SK-N-SH (cell line): ENCODE measurements around the gene GALK2. TPM values are rescaled to one million over a fixed set of nuclear protein-coding genes. Genes with fewer than 3 reads are reported as not detected.

Experiments
- CTCF ChIA-PET: fragments of 300-600, 350-600 bp; formaldehyde crosslinking; extraction: SDS; loops from one replicate; lab custom pipeline; 2021; lab: Yijun Ruan, JAX
- POLR2A ChIA-PET: fragments of 350-600 bp; sonication (Branson Sonifier 250); formaldehyde crosslinking; extraction: SDS; loops from one replicate; lab custom pipeline; 2020; ENCODE audit warnings: antibody characterized with exemption, inconsistent platforms; lab: Yijun Ruan, JAX
- DNase-seq: peaks from one replicate; pipeline ENCODE4 v3.0.0; 2012
- H2AFZ ChIP-seq: fragments of 200-600 bp; sonication (generic); 2 replicates; pipeline ENCODE4 v1.8.1; 2016; ENCODE audit warnings: antibody characterized with exemption, mild to moderate bottlenecking, low read depth
- H3F3A ChIP-seq: fragments of 200-600 bp; sonication (generic); replicated peaks from 2 replicates; pipeline ENCODE3; 2016; ENCODE audit warnings: antibody characterized with exemption, mild to moderate bottlenecking; ENCODE audit not compliant: insufficient read depth
- H3K27ac ChIP-seq, 2 experiments: fragments of 200-500 bp in 1 of 2; fragments of 200-600 bp in 1 of 2; sonication (Bioruptor generic) in 1 of 2; sonication (generic), shearing (Covaris generic) in 1 of 2; 2 replicates each; pipeline versions ENCODE4 v1.5.1 to v1.6.1; 2014 to 2016; ENCODE audit warnings: low read depth in 2 of 2, inconsistent platforms in 1 of 2, low read length in 1 of 2, mild to moderate bottlenecking in 1 of 2, mixed read lengths in 1 of 2
- H3K27me3 ChIP-seq: fragments of 200-600 bp; sonication (generic), shearing (Covaris generic); 2 replicates; pipeline ENCODE4 v1.6.1; 2016; ENCODE audit warnings: mixed run types; ENCODE audit not compliant: insufficient read depth
- H3K36me3 ChIP-seq, 2 experiments: fragments of 200-500 bp in 1 of 2; fragments of 200-600 bp in 1 of 2; sonication (Bioruptor generic) in 1 of 2; sonication (generic) in 1 of 2; replicated peaks in 1 of 2; 2 replicates each; pipeline versions ENCODE3 to v1.5.1; 2014 to 2016; ENCODE audit warnings: low read length in 1 of 2, mild to moderate bottlenecking in 1 of 2; ENCODE audit not compliant: insufficient read depth in 2 of 2, control insufficient read depth in 1 of 2
- H3K4me1 ChIP-seq, 2 experiments: fragments of 200-500 bp in 1 of 2; fragments of 200-600 bp in 1 of 2; sonication (Bioruptor generic) in 1 of 2; sonication (generic), shearing (Covaris generic) in 1 of 2; 2 replicates each; pipeline versions ENCODE4 v1.5.1 to v1.6.1; 2014 to 2016; ENCODE audit warnings: low read depth in 1 of 2, low read length in 1 of 2, mixed run types in 1 of 2; ENCODE audit not compliant: insufficient read depth in 2 of 2, control insufficient read depth in 1 of 2
- H3K4me2 ChIP-seq: fragments of 200-600 bp; sonication (generic), shearing (Covaris generic); 2 replicates; pipeline ENCODE4 v1.6.1; 2017; ENCODE audit warnings: mixed run types
- H3K4me3 ChIP-seq, 2 experiments: fragments of 200-500 bp in 1 of 2; fragments of 200-600 bp in 1 of 2; sonication (Bioruptor generic) in 1 of 2; sonication (generic), shearing (Covaris generic) in 1 of 2; 2 replicates each; pipeline versions ENCODE4 v1.5.1 to v1.8.1; 2014 to 2016; ENCODE audit warnings: low read depth in 2 of 2, inconsistent platforms in 1 of 2, low read length in 1 of 2, mild to moderate bottlenecking in 1 of 2, mixed read lengths in 1 of 2, moderate library complexity in 1 of 2
- H3K79me2 ChIP-seq: fragments of 200-600 bp; sonication (generic); 2 replicates; pipeline ENCODE4 v1.8.1; 2017; ENCODE audit warnings: mild to moderate bottlenecking; ENCODE audit not compliant: insufficient read depth
- H3K9ac ChIP-seq: fragments of 200-600 bp; sonication (generic); 2 replicates; pipeline ENCODE4 v1.6.1; 2017; ENCODE audit warnings: mixed run types
- H3K9me2 ChIP-seq: fragments of 200-600 bp; sonication (generic); 2 replicates; pipeline ENCODE4 v1.6.1; 2017; ENCODE audit warnings: mixed run types
- H3K9me3 ChIP-seq: fragments of 200-600 bp; sonication (generic); 2 replicates; pipeline ENCODE4 v1.6.1; 2017; ENCODE audit warnings: mixed run types, mild to moderate bottlenecking, moderate library complexity
- H4K20me1 ChIP-seq: fragments of 200-600 bp; sonication (generic); 2 replicates; pipeline ENCODE4 v1.6.1; 2017; ENCODE audit warnings: mild to moderate bottlenecking, mixed run types; ENCODE audit not compliant: insufficient read depth
- FOSL2 ChIP-seq: IDR thresholded peaks from 2 replicates; pipeline ENCODE4 v1.4.0; 2012; ENCODE audit warnings: low read depth, mild to moderate bottlenecking, moderate library complexity, borderline replicate concordance
- FOXM1 ChIP-seq: IDR thresholded peaks from 2 replicates; pipeline ENCODE4 v1.4.0; 2012; ENCODE audit warnings: low read depth, mild to moderate bottlenecking
- MEF2A ChIP-seq: IDR thresholded peaks from 2 replicates; pipeline ENCODE4 v1.4.0; 2012; ENCODE audit warnings: low read depth, borderline replicate concordance
- NFIC ChIP-seq: IDR thresholded peaks from 2 replicates; pipeline ENCODE4 v1.4.0; 2012; ENCODE audit warnings: borderline replicate concordance
- RFX5 ChIP-seq: IDR thresholded peaks from 2 replicates; pipeline ENCODE4 v1.6.1; 2012; ENCODE audit warnings: mild to moderate bottlenecking, improper control_type of control experiment, low read length
- USF1 ChIP-seq: IDR thresholded peaks from 2 replicates; pipeline ENCODE4 v1.4.0; 2012; ENCODE audit warnings: low read depth, borderline replicate concordance
- ZBTB33 ChIP-seq: IDR thresholded peaks from 2 replicates; pipeline ENCODE4 v1.4.0; 2012; ENCODE audit warnings: low read depth, borderline replicate concordance
- WGBS: methylation state at CpG from one replicate; pipeline ENCODE4 v1.1.6; 2017; ENCODE audit warnings: low lambda C conversion rate; 5-methylcytosine and 5-hydroxymethylcytosine counted together
- polyA plus RNA-seq, 3 experiments: library from polyadenylated mRNA; depleted of rRNA; stranded (reverse); fragments of >200 nt; gene quantifications; 2 replicates each; pipeline ENCODE4 v1.2.3, GENCODE V29; 2012
- TF ChIP-seq, protein P1 (sequence below): IDR thresholded peaks from 2 replicates; pipeline ENCODE4; 2012

Gene GALK2
- polyA plus RNA-seq, 1 of the 3 experiments (the other 2 are of a cell fraction), result 19.0 TPM

GRCh38 chr15:49270541-49271421, 100.7 kb downstream of the GALK2 start:
- Histone ChIP-seq H4K20me1 (no peaks in the 10 kb centered on the region), H3K27ac (no peak overlapping the region)

More at GRCh38 chr15:49270541-49271421, 100.7 kb downstream of the GALK2 start:
- Histone ChIP-seq H3K36me3 (peaks cover 2 to 5% of the 10 kb centered on the region in 2 experiments), H3K9me2 (no peaks in the 10 kb centered on the region), H3K4me2 (no peak overlapping the region), H3K4me1 (peaks cover 0 to 15% of the 10 kb centered on the region in 2 experiments; a peak in 2 of 4 replicates), H2AFZ (no peak overlapping the region; the same call in 1 of the 2 replicates), H3K4me3 (no peak overlapping the region), H3K9me3 (no peaks in the 10 kb centered on the region), H3K79me2 (no peaks in the 10 kb centered on the region), H3K27me3 (no peaks in the 10 kb centered on the region), H3K9ac (no peak overlapping the region), H3F3A (no peaks in the 10 kb centered on the region)
- 89% methylated on average over 8 of the region's 8 CpGs for WGBS
- POLR2A ChIA-PET, result no interaction called here
- CTCF ChIA-PET, result no interaction called here
- no peak for TF ChIP-seq MEF2A
- TF ChIP-seq NFIC, result peak; percentile 44; the same call in 1 of the 2 replicates
- no peak for TF ChIP-seq ZBTB33
- no peak for TF ChIP-seq USF1
- no peak for TF ChIP-seq RFX5
- no peak for TF ChIP-seq FOSL2
- no peak for TF ChIP-seq FOXM1
- TF ChIP-seq, protein P1, sequence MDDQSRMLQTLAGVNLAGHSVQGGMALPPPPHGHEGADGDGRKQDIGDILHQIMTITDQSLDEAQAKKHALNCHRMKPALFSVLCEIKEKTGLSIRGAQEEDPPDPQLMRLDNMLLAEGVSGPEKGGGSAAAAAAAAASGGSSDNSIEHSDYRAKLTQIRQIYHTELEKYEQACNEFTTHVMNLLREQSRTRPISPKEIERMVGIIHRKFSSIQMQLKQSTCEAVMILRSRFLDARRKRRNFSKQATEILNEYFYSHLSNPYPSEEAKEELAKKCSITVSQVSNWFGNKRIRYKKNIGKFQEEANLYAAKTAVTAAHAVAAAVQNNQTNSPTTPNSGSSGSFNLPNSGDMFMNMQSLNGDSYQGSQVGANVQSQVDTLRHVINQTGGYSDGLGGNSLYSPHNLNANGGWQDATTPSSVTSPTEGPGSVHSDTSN, result no peak
- no peak for DNase-seq
